M059J (cell line): Measurements from ENCODE around the gene ALDH1L1. TPM values are rescaled to one million over a fixed set of nuclear protein-coding genes. Genes with fewer than 3 reads are reported as not detected.

ENCODE experiments used
- DNase-seq: peaks from one replicate; pipeline ENCODE4 v3.0.0-alpha.2; 2012; ENCODE audit warnings: low read depth
- total RNA-seq: library from RNA; depleted of rRNA; stranded (reverse); fragments of >200 nt; shearing (Covaris generic); gene quantifications from 2 replicates; pipeline ENCODE4 v1.2.3, GENCODE V29; 2014

Gene ALDH1L1
- total RNA-seq, 1 experiment from 2014 or later, result 1.2 TPM

- DNase-seq, result peak; percentile 57
Measured at GRCh38 chr3:126194713-126195305, 14.4 kb upstream of the ALDH1L1 start.

DNA sequence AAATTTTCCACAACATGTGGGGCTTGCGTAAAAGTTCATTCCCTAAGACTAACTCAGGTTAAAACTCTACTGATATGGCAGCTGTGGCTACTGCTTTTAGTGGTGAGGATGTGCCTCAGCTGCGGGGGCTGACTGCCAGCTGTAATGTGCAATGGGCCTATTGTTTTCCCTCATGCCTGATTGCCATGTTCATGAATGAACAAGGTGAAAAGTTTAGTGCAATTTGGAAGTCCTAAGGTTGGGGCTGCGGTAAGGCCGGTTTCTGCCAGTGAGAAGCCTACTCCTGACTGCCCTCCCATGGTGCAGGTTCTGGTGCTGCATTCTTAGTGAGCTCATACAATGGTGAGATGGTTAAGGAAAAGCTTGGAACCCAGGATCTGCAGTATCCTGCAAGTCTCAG lies 10.9 kb upstream of the ALDH1L1 start:
- no peak for DNase-seq

DNA sequence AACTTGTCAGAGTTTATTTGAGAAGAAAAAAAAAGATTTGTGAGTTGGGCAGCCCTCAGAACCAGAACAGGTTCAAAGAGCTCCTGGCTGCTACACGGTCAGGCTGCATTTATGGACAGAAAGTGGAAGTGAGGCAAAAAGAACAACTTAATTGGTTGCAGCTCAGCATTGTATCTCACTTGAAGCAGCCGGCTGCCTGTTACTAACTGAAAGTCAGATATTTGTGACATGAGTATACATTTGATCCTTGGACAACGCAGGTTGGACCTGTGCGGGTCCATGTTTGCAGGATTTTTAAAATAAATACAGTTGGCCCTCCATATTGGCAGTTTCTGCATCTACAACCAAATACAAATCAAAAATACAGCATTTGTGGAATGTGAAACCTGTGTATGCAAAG lies 7.5 kb upstream of the ALDH1L1 start:
- DNase-seq, result no peak

GRCh38 chr3:126186749-126187148 lies 6.4 kb upstream of the ALDH1L1 start:
- no peak for DNase-seq

- DNase-seq, result no peak
Measured at GRCh38 chr3:126186271-126186670, 5.9 kb upstream of the ALDH1L1 start.

- no peak for DNase-seq
Measured at GRCh38 chr3:126184465-126185000, 4.1 kb upstream of the ALDH1L1 start.

GRCh38 chr3:126181398-126181725 lies 976 bp upstream of the ALDH1L1 start:
- DNase-seq, result no peak

GRCh38 chr3:126179825-126180476 lies 435 bp downstream of the ALDH1L1 start:
- DNase-seq, result no peak

DNA sequence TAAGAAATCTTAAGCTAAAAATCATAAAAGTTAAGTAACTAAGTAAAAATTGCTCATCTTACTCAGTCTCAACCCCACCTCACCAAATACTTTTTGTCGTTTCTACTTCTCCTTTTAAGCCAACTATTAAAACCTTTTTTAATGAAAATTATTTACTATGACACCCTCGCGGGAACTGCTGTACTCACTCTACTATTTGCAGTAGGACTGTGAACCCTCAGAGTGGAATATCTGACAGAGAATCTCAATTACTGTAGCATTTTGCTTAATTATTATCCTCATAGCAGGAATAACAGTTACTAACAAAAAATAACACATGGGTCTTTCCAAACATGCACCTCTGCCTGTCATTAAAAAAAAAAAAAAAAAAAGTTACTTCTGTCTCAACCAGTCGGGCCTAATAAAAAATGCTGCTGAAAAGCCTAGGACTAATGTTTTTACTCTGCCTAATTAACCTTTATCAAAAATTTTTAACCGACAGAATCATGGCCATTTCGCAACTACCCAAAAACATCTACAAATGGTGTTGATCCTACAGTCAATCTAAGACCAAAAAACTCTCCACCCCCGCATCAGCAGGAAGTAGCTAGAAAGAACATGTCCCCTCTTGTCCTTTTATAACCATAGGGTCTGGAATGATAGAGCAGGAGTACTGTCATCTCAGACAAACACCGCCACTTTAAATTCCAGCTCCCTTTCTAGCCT lies 10.2 kb downstream of the ALDH1L1 start:
- no peak for DNase-seq

DNA sequence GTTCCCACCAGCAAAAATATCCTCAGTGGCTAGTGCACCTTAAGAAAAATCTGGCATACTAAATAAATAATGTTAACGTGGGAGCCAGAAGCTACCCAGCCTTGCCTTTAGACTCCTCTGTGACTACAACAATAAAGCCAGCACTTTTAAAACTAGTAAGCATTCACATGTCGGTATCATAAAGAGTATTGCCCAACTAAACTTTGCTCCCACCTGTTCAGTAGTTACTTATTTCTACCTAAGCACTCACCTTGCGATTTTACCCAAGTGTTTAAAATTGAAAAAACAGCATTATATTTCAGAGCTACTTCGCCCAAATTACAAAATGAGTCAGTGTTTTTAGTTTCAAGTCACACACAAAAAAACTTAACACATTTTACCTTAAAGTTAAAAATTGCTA lies 12.8 kb downstream of the ALDH1L1 start:
- no peak for DNase-seq

- no peak for DNase-seq
Measured at GRCh38 chr3:126166009-126166408, 14.4 kb downstream of the ALDH1L1 start.

GRCh38 chr3:126161309-126161708 lies 19.1 kb downstream of the ALDH1L1 start:
- no peak for DNase-seq

GRCh38 chr3:126160243-126161210 lies 19.9 kb downstream of the ALDH1L1 start:
- no peak for DNase-seq

DNA sequence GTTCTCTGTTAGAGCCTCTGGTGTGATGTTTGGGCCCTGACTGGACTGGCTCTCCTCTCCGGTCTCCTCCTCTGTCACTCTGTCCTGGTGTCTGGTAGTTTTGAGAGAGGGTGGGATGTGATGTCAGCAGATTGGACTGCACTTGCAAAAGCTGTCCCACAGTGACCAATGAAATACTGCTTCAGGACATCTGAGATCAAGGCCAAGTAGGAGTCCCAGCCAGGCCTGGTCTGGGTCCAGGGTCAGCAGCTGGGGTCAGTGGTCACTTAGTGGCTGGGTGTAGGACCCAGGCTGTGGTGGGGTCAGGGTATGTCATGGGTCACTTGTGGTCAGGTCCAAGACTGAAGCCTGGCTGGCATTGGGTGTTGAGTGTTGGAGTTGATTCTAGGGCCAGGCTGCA lies 20.9 kb downstream of the ALDH1L1 start:
- DNase-seq, result no peak

DNA sequence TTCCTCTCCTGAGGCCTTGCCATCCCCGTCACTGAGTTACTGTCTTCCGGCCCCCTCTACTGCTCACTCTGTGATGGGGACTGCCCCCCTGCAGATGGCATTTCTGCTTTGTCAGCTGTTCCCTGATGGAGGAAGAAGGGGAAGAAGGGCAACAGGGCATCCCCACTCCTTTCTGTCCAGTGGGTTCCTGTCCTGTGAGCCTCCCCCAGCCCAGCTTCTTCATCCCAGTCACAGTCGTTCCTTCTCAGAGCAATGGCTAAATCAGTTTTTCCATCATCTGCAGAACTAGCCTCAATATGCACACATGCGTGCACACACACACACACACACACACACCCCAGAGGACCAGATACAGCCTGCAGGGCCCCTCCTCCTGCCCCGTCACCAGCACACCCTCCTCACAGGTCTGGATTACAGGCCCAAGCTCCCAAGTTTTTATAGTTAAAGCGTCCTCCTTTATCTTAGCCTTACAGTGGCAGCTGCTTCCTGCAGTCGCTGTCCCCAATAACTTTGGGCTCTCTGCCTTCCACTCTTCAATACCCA lies 21.4 kb downstream of the ALDH1L1 start:
- DNase-seq, result no peak

GRCh38 chr3:126158016-126158911 lies 22.1 kb downstream of the ALDH1L1 start:
- no peak for DNase-seq

- DNase-seq, result no peak
Measured at GRCh38 chr3:126157083-126157768, 23.2 kb downstream of the ALDH1L1 start.

- peak; percentile 24 for DNase-seq
Measured at GRCh38 chr3:126156468-126156867, 23.9 kb downstream of the ALDH1L1 start.

DNA sequence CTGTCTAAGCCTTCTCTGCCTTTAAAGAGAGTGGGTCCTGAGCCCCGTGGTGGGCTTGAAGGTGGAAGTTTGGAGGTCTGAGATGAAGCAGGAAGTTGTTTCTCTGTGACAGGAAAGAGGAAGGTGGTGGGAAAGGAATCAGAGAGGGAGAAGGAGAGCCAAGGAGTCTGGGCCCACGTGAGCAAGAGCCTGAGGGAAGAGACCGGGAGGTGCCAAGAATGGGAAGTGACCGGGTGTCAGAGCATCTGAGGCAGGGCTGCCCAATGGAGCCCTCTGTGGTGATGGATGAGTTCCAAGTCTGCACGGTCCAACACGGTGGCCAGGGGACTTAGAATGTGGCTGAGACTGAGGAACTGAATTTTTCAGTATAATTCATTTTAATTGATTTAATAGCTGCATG lies 24.6 kb downstream of the ALDH1L1 start:
- DNase-seq, result peak; percentile 18

DNA sequence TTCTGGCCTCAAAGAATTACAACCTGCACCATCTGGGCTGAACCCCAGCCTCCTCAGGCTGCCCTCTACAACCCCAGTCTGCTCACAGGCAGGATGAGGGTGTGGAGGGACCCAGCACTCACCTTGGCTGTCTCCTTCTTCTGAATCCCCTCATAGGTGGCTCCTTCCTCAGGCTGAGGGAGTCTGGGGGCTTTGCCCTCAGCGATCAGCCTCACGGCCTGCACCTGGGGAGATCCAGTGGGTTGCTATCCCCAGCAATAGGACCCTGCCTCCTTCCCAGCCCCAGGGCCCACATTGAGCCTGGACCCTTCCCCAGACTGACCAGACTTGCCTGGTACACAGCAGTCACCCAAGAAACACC lies 25.1 kb downstream of the ALDH1L1 start:
- DNase-seq, result no peak
